OCI-LY1 (cell line): ENCODE data around the gene RGS10.

Experiments used
- H2AFZ ChIP-seq: fragments of 200-600 bp; sonication (generic), shearing (Covaris generic); 2 replicates; pipeline ENCODE4 v1.6.0; 2014; ENCODE audit warnings: antibody characterized with exemption, mild to moderate bottlenecking, low read length
- H3F3A ChIP-seq: fragments of 200-600 bp; sonication (generic), shearing (Covaris generic); 2 replicates; pipeline ENCODE4 v1.6.0; 2014; ENCODE audit warnings: mild to moderate bottlenecking, antibody characterized with exemption, low read length, moderate library complexity; ENCODE audit not compliant: insufficient read depth
- H3K27ac ChIP-seq: fragments of 200-600 bp; sonication (generic); 2 replicates; pipeline ENCODE4 v1.5.1; 2014; ENCODE audit warnings: low read length, mixed run types, mild to moderate bottlenecking, low read depth; ENCODE audit not compliant: poor library complexity, severe bottlenecking
- H3K27me3 ChIP-seq: fragments of 200-600 bp; sonication (generic); 2 replicates; pipeline ENCODE4 v1.6.0; 2014; ENCODE audit warnings: antibody characterized with exemption, mild to moderate bottlenecking, low read length, moderate library complexity; ENCODE audit not compliant: insufficient read depth
- H3K36me3 ChIP-seq: fragments of 200-600 bp; sonication (generic); 2 replicates; pipeline ENCODE4 v1.6.1; 2014; ENCODE audit warnings: mild to moderate bottlenecking, antibody characterized with exemption, low read length, moderate library complexity, mixed read lengths; ENCODE audit not compliant: insufficient read depth
- H3K4me1 ChIP-seq: fragments of 200-600 bp; sonication (generic); 2 replicates; pipeline ENCODE4 v1.5.1; 2014; ENCODE audit warnings: mild to moderate bottlenecking, low read length, moderate library complexity; ENCODE audit not compliant: insufficient read depth, severe bottlenecking
- H3K4me2 ChIP-seq: fragments of 200-600 bp; sonication (generic), shearing (Covaris generic); 2 replicates; pipeline ENCODE4 v1.6.1; 2014; ENCODE audit warnings: low read length
- H3K4me3 ChIP-seq: fragments of 200-600 bp; sonication (generic); 2 replicates; pipeline ENCODE4 v1.5.1; 2014; ENCODE audit warnings: low read length, low read depth, mild to moderate bottlenecking, mixed read lengths; ENCODE audit not compliant: poor library complexity, severe bottlenecking
- H3K79me2 ChIP-seq: fragments of 200-600 bp; shearing (Covaris generic); 2 replicates; pipeline ENCODE4 v1.6.1; 2016; ENCODE audit warnings: mixed run types, low read length, mixed read lengths; ENCODE audit not compliant: insufficient read depth
- H3K9ac ChIP-seq: fragments of 200-600 bp; sonication (generic), shearing (Covaris generic); 2 replicates; pipeline ENCODE4 v1.6.1; 2014; ENCODE audit warnings: mild to moderate bottlenecking, low read length, mixed read lengths
- H3K9me2 ChIP-seq: fragments of 200-600 bp; sonication (generic), shearing (Covaris generic); 2 replicates; pipeline ENCODE4 v1.6.1; 2014; ENCODE audit warnings: low read depth, mild to moderate bottlenecking, low read length, mixed read lengths
- H3K9me3 ChIP-seq: fragments of 200-600 bp; shearing (Covaris generic); 2 replicates; pipeline ENCODE4 v1.6.1; 2014; ENCODE audit warnings: low read length, mixed read lengths
- H4K20me1 ChIP-seq: fragments of 200-600 bp; sonication (generic), shearing (Covaris generic); 2 replicates; pipeline ENCODE4 v1.6.0; 2016; ENCODE audit warnings: mild to moderate bottlenecking, low read length; ENCODE audit not compliant: insufficient read depth
- EZH2 ChIP-seq: fragments of 200-600 bp; sonication (generic), shearing (Covaris generic); IDR thresholded peaks from 2 replicates; pipeline ENCODE4 v1.8.0; 2017; ENCODE audit warnings: borderline replicate concordance, mixed run types, mild to moderate bottlenecking, antibody characterized with exemption, low read length, moderate library complexity, mixed read lengths
- TF ChIP-seq, protein P1 (sequence below): fragments of 200-600 bp; sonication (generic), shearing (Covaris generic); IDR thresholded peaks from 2 replicates; pipeline ENCODE4 v1.5.1; 2017; ENCODE audit warnings: mild to moderate bottlenecking, antibody characterized with exemption, low read length, moderate library complexity, mixed read lengths

RGS10 gene

DNA sequence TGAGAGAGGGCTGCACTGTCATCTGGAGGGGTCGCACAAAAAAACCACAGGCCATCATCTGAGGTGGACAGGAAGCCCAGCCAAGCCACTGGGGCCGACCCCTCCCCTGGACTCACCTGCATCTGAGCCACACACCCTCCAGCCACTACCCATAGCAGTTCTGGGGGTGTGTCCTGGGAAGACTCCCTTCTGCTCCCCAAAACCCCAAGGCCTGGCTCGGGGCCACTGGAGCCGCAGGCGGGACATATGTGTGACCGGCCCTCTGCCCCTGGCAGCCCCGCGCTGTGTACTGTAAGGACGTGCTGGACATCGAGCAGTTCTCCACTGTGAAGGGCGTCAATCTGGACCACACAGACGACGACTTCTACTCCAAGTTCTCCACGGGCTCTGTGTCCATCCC, 90.1 kb downstream of the RGS10 start:
- Histone ChIP-seq H3K36me3 (no peaks in the 10 kb centered on the region), H3K9ac (no peak overlapping the region), H3K4me3 (no peak overlapping the region), H4K20me1 (no peaks in the 10 kb centered on the region), H3K4me1 (peaks cover 4% of the 10 kb centered on the region), H3K79me2 (no peaks in the 10 kb centered on the region), H3K9me2 (no peaks in the 10 kb centered on the region), H2AFZ (no peak overlapping the region), H3K9me3 (no peaks in the 10 kb centered on the region), H3K27me3 (peaks cover 4% of the 10 kb centered on the region; the same call in 1 of the 2 replicates), H3K27ac (no peak overlapping the region), H3F3A (no peaks in the 10 kb centered on the region), H3K4me2 (no peak overlapping the region)
- TF ChIP-seq EZH2, result no peak
- TF ChIP-seq, protein P1, sequence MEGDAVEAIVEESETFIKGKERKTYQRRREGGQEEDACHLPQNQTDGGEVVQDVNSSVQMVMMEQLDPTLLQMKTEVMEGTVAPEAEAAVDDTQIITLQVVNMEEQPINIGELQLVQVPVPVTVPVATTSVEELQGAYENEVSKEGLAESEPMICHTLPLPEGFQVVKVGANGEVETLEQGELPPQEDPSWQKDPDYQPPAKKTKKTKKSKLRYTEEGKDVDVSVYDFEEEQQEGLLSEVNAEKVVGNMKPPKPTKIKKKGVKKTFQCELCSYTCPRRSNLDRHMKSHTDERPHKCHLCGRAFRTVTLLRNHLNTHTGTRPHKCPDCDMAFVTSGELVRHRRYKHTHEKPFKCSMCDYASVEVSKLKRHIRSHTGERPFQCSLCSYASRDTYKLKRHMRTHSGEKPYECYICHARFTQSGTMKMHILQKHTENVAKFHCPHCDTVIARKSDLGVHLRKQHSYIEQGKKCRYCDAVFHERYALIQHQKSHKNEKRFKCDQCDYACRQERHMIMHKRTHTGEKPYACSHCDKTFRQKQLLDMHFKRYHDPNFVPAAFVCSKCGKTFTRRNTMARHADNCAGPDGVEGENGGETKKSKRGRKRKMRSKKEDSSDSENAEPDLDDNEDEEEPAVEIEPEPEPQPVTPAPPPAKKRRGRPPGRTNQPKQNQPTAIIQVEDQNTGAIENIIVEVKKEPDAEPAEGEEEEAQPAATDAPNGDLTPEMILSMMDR, result no peak

DNA sequence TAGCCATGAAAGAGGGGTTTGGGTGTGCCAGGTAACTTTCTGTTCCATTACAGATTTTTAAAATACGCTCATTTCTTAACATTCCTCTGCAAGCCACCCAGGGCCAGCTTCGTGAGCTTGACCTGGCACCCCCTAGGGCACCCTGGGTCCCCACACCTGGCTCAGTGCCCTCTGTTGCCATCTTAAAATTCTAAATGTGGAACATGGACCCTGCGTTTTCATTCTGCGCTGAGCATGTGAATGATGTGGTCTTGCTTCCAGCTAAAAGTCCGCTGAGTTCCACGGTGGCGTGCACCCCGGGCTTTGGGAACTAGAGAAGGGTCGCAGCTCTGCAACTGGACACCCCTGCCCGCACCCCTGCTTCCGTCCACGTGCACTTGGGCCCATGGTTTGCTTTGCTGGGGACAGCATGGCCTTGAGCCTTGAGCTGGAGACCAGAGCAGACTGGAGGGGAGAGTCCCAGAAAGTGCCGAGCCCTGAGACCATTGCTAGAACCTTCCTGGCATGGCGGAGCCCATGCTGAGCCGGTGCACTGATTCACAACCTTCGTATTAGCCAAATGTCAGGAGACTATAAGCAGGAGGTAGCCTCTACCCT, 91.1 kb downstream of the RGS10 start:
- no peaks in the 10 kb centered on the region for H3K27me3 ChIP-seq
- no peak overlapping the region for H3K9ac ChIP-seq
- no peaks in the 10 kb centered on the region for H3K79me2 ChIP-seq
- H3K9me2 ChIP-seq, result no peaks in the 10 kb centered on the region
- no peak overlapping the region for H3K4me2 ChIP-seq
- H3K36me3 ChIP-seq, result no peaks in the 10 kb centered on the region
- H4K20me1 ChIP-seq, result no peaks in the 10 kb centered on the region
- TF ChIP-seq EZH2, result no peak
- TF ChIP-seq, protein P1, result no peak
- no peak overlapping the region for H3K27ac ChIP-seq
- no peaks in the 10 kb centered on the region for H3F3A ChIP-seq
- H3K4me3 ChIP-seq, result no peak overlapping the region
- H3K9me3 ChIP-seq, result no peaks in the 10 kb centered on the region
- H3K4me1 ChIP-seq, result peaks cover 4% of the 10 kb centered on the region
- no peak overlapping the region for H2AFZ ChIP-seq

DNA sequence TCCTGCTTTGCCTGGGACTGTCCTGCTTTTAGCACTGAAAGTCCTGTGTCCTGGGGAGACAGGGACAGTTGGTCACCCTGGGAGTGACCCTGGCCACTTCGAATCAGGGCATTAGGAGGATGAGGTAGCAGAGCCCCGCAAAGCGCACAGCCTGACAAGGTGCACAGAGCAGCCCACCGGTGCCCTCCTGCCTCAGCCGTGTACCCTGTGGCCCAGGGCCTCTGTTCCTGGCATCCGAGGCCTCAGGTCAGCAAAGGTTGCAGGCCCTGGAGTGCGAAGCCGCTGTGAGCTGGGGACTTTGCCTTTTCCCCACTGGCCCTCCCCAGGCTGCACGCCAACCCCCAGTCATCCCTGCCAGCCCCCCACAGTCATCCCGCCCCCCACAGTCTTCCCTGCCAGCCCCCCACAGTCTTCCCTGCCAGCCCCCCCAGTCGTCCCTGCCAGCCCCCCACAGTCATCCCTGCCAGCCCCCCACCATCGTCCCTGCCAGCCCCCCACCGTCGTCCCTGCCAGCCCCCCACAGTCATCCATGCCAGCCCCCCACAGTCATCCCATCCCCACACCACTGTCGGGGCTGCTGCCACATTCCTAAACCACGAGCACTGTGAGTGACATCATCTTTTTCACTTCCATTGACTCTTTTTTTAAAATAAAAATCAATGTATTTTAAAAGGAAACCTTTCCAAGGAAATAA, 91.8 kb downstream of the RGS10 start:
- Histone ChIP-seq H2AFZ (no peak overlapping the region), H3K27ac (no peak overlapping the region), H3F3A (no peaks in the 10 kb centered on the region), H3K36me3 (no peaks in the 10 kb centered on the region), H3K9me3 (no peaks in the 10 kb centered on the region), H3K79me2 (no peaks in the 10 kb centered on the region), H3K9me2 (no peaks in the 10 kb centered on the region), H3K27me3 (no peaks in the 10 kb centered on the region), H3K9ac (no peak overlapping the region), H3K4me2 (no peak overlapping the region), H3K4me1 (peaks cover 4% of the 10 kb centered on the region), H3K4me3 (no peak overlapping the region), H4K20me1 (no peaks in the 10 kb centered on the region)
- TF ChIP-seq, protein P1, result no peak
- no peak for TF ChIP-seq EZH2
